Activated CD4-positive, alpha-beta T cell treated with anti-CD3 and anti-CD28 coated beads, Interleukin-2, amount 10 ng/mL, durations not matched to agents 24 days and 14 days (primary cell): ENCODE results near the gene DLG2. TPM values are rescaled to one million over a fixed set of nuclear protein-coding genes. Genes with fewer than 3 reads are reported as not detected.

ENCODE experiments used
- DNase-seq: peaks from one replicate; pipeline ENCODE4 v3.0.0; 2022
- H3K27ac Mint-ChIP-seq: one replicate; pipeline ENCODE4 v1.8.0; 2022; ENCODE audit warnings: mild to moderate bottlenecking, mixed read lengths
- H3K27me3 Mint-ChIP-seq: one replicate; pipeline ENCODE4 v1.8.0; 2022; ENCODE audit warnings: mixed read lengths
- H3K36me3 Mint-ChIP-seq: one replicate; pipeline ENCODE4 v1.8.0; 2022; ENCODE audit warnings: low read depth, mild to moderate bottlenecking, mixed read lengths
- H3K4me1 Mint-ChIP-seq: one replicate; pipeline ENCODE4 v1.8.0; 2021; ENCODE audit warnings: mixed read lengths
- H3K4me3 Mint-ChIP-seq: one replicate; pipeline ENCODE4 v1.8.0; 2022; ENCODE audit warnings: mild to moderate bottlenecking, moderate library complexity, mixed read lengths
- H3K9me3 Mint-ChIP-seq: one replicate; pipeline ENCODE4 v1.8.0; 2021; ENCODE audit warnings: mixed read lengths
- intact Hi-C: fragments of 100-400 bp; cut with micrococcal nuclease; formaldehyde crosslinking; loops from one replicate; pipeline ENCODE4 v1.15.1; 2023
- total RNA-seq: library from RNA; stranded (reverse); gene quantifications from 2 replicates; pipeline ENCODE4 v1.2.3, GENCODE V29; 2022

The DLG2 gene
- total RNA-seq, 1 donor from 2014 or later: 1.0 TPM

- Mint-ChIP-seq H3K9me3 (no peaks in the 10 kb centered on the region), H3K36me3 (no peaks in the 10 kb centered on the region), H3K4me1 (no peaks in the 10 kb centered on the region), H3K4me3 (no peak overlapping the region), H3K27me3 (no peaks in the 10 kb centered on the region), H3K27ac (no peak overlapping the region)
- intact Hi-C loops: no loop called here
- no peak for DNase-seq
Observed at GRCh38 chr11:84250834-84251613, 1376.1 kb downstream of the DLG2 start.

GRCh38 chr11:84249344-84250135 is 1377.6 kb downstream of the DLG2 start:
- H3K27me3 Mint-ChIP-seq: no peaks in the 10 kb centered on the region
- DNase-seq: no peak
- no peak overlapping the region for H3K4me3 Mint-ChIP-seq
- H3K27ac Mint-ChIP-seq: no peak overlapping the region
- no peaks in the 10 kb centered on the region for H3K4me1 Mint-ChIP-seq
- no peaks in the 10 kb centered on the region for H3K9me3 Mint-ChIP-seq
- intact Hi-C loops: no loop called here
- H3K36me3 Mint-ChIP-seq: no peaks in the 10 kb centered on the region

DNA sequence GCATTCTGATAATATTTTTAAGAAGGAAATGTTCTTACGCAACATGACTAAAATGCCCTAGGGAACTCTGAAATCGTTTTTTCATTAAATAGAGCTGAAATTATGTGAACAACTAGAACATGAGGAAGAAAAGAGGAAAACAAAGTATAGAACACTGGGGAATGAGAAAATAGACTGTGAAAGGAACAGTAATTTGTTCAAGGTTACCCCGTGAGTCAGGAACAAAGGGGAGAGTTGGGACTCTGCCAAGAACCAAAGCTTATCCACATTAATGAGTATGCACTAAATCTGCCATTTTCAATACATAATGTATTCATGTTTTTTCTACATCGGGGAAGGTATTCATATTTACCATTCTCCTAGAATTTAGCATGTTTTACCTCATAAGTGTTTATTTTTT is 1379.2 kb downstream of the DLG2 start:
- DNase-seq: no peak
- intact Hi-C loops: no loop called here
- Mint-ChIP-seq H3K27ac (no peak overlapping the region), H3K9me3 (no peaks in the 10 kb centered on the region), H3K36me3 (no peaks in the 10 kb centered on the region), H3K27me3 (no peaks in the 10 kb centered on the region), H3K4me3 (no peak overlapping the region), H3K4me1 (no peaks in the 10 kb centered on the region)

DNA sequence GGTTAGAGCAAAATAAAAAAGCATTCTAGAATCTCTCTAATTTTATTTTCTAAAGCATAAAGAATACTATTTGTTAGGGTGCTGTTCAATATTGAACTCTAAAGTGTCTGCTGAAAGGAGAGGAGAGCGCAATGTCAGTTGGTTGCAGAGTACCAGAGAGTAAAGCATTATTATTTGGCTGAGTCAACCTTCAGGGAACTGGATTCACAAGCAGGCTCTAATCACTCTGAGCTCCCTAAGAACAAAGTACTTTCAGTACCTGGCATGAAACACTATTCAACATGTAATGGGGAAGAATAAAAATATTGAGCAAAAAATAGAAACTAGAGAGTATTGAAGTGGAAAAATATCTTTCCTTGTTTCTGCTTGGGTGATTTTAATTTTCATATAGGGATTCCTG is 1380.0 kb downstream of the DLG2 start:
- intact Hi-C loops: no loop called here
- Mint-ChIP-seq H3K4me3 (no peak overlapping the region), H3K36me3 (no peaks in the 10 kb centered on the region), H3K4me1 (no peaks in the 10 kb centered on the region), H3K9me3 (no peaks in the 10 kb centered on the region), H3K27me3 (no peaks in the 10 kb centered on the region), H3K27ac (no peak overlapping the region)
- no peak for DNase-seq

- Mint-ChIP-seq H3K36me3 (no peaks in the 10 kb centered on the region), H3K27ac (no peak overlapping the region), H3K4me1 (no peaks in the 10 kb centered on the region), H3K9me3 (no peaks in the 10 kb centered on the region), H3K27me3 (no peaks in the 10 kb centered on the region), H3K4me3 (no peak overlapping the region)
- DNase-seq: no peak
- intact Hi-C loops: no loop called here
Observed at GRCh38 chr11:84243629-84244263, 1383.4 kb downstream of the DLG2 start.

GRCh38 chr11:84241343-84242131 is 1385.6 kb downstream of the DLG2 start:
- Mint-ChIP-seq H3K27me3 (no peaks in the 10 kb centered on the region), H3K27ac (no peak overlapping the region), H3K36me3 (no peaks in the 10 kb centered on the region), H3K9me3 (no peaks in the 10 kb centered on the region), H3K4me3 (no peak overlapping the region), H3K4me1 (no peaks in the 10 kb centered on the region)
- intact Hi-C loops: no loop called here
- no peak for DNase-seq

- no peak overlapping the region for H3K27ac Mint-ChIP-seq
- H3K4me1 Mint-ChIP-seq: no peaks in the 10 kb centered on the region
- H3K9me3 Mint-ChIP-seq: no peaks in the 10 kb centered on the region
Observed at GRCh38 chr11:84240847-84241246, 1386.3 kb downstream of the DLG2 start.

DNA sequence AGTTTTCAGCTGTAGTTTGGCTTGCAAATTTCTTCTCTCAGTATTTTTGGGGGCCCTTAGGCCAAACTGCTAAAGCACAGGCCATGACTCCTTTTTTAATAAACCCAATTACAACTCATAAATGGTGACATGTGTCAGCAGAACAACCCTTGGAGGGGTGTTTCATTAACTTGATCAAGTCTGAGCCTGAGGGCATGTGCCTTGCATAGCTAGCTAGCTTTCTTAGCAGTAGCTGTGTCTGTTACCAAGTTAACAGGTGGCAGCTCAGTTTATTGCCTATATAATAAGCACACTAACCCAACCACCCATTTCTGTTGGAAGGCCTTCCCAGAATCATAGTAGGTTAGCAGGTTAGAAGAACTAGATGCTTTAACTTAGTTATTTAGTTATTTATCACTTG is 1390.7 kb downstream of the DLG2 start:
- H3K4me1 Mint-ChIP-seq: no peaks in the 10 kb centered on the region
- H3K36me3 Mint-ChIP-seq: no peaks in the 10 kb centered on the region
- H3K9me3 Mint-ChIP-seq: no peaks in the 10 kb centered on the region
- H3K4me3 Mint-ChIP-seq: no peak overlapping the region
- intact Hi-C loops: no loop called here
- no peaks in the 10 kb centered on the region for H3K27me3 Mint-ChIP-seq
- H3K27ac Mint-ChIP-seq: no peak overlapping the region
- no peak for DNase-seq

More at GRCh38 chr11:84240847-84241246, 1386.3 kb downstream of the DLG2 start:
- intact Hi-C loops: no loop called here
- H3K4me3 Mint-ChIP-seq: no peak overlapping the region
- no peaks in the 10 kb centered on the region for H3K36me3 Mint-ChIP-seq
- H3K27me3 Mint-ChIP-seq: no peaks in the 10 kb centered on the region
- no peak for DNase-seq

- Mint-ChIP-seq H3K27me3 (no peaks in the 10 kb centered on the region), H3K4me1 (no peaks in the 10 kb centered on the region), H3K4me3 (no peak overlapping the region), H3K36me3 (no peaks in the 10 kb centered on the region), H3K9me3 (no peaks in the 10 kb centered on the region), H3K27ac (no peak overlapping the region)
- intact Hi-C loops: no loop called here
- DNase-seq: no peak
Observed at GRCh38 chr11:84234462-84235202, 1392.5 kb downstream of the DLG2 start.

- Mint-ChIP-seq H3K4me3 (no peak overlapping the region), H3K36me3 (no peaks in the 10 kb centered on the region), H3K27ac (no peak overlapping the region), H3K27me3 (no peaks in the 10 kb centered on the region), H3K4me1 (no peaks in the 10 kb centered on the region), H3K9me3 (no peaks in the 10 kb centered on the region)
- intact Hi-C loops: no loop called here
- DNase-seq: no peak
Observed at GRCh38 chr11:84234011-84234410, 1393.1 kb downstream of the DLG2 start.

GRCh38 chr11:84232511-84232910 is 1394.6 kb downstream of the DLG2 start:
- Mint-ChIP-seq H3K4me3 (no peak overlapping the region), H3K27ac (no peak overlapping the region), H3K36me3 (no peaks in the 10 kb centered on the region), H3K4me1 (no peaks in the 10 kb centered on the region), H3K9me3 (no peaks in the 10 kb centered on the region), H3K27me3 (no peaks in the 10 kb centered on the region)
- no peak for DNase-seq
- intact Hi-C loops: no loop called here

- H3K4me1 Mint-ChIP-seq: no peaks in the 10 kb centered on the region
- H3K27ac Mint-ChIP-seq: no peak overlapping the region
- no peaks in the 10 kb centered on the region for H3K36me3 Mint-ChIP-seq
- DNase-seq: no peak
- H3K9me3 Mint-ChIP-seq: no peaks in the 10 kb centered on the region
- intact Hi-C loops: no loop called here
- no peaks in the 10 kb centered on the region for H3K27me3 Mint-ChIP-seq
- no peak overlapping the region for H3K4me3 Mint-ChIP-seq
Observed at GRCh38 chr11:84230402-84230801, 1396.7 kb downstream of the DLG2 start.

DNA sequence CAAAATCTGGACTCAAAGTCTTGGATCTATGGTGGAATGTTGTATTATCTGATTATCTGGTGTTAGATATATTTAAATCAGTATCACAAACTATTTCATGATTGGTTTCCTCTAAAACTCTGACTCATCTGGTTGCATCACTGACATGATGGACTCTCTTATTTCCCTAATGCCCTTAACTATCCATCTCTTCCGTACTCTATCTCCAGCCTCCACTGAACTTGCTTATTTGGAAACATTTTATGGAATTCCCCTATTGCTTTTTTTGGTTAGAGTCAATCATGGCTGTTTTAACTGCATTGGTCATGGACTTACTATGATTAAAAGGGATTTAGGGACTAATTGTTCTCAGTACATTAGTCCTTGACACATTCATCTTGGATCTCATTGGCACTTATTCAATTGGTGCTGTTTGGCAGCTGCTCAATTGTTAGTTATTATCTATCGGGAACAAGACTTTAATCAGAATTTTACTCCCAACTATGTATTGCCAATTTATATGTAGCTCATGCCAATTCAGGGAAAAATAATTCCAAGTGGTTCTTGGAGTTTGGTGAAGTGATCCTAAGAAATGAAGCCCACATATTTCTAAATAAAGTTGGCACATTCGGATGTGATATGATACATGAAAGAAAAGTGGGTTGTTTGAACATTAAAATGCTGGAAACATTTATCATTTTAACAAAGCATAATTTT is 1399.0 kb downstream of the DLG2 start:
- no peak overlapping the region for H3K27ac Mint-ChIP-seq
- DNase-seq: no peak
- no peaks in the 10 kb centered on the region for H3K27me3 Mint-ChIP-seq
- no peaks in the 10 kb centered on the region for H3K4me1 Mint-ChIP-seq
- no peaks in the 10 kb centered on the region for H3K36me3 Mint-ChIP-seq
- intact Hi-C loops: no loop called here
- H3K4me3 Mint-ChIP-seq: no peak overlapping the region
- H3K9me3 Mint-ChIP-seq: no peaks in the 10 kb centered on the region
